HepG2 (cell line): ENCODE results near the gene SCARB2. TPM values are rescaled to one million over a fixed set of nuclear protein-coding genes. Genes with fewer than 3 reads are reported as not detected.

ENCODE experiments used
- ATAC-seq: fragments of 200-7000 bp; cut with Tn5 transposase; 3 replicates; pipeline ENCODE4 v1.9.1; 2020; ENCODE audit warnings: mild to moderate bottlenecking, moderate library complexity
- BruUV-seq: library from RNA; stranded (reverse); fragments of 400-500 nt; replicated peaks from 2 replicates; lab custom pipeline; 2021; lab: Mats Ljungman, UMichigan
- CTCF ChIA-PET: fragments of 300-600 bp; formaldehyde crosslinking; extraction: SDS; loops from one replicate; lab custom pipeline; 2021; ENCODE audit warnings: low total read pairs, inconsistent platforms, low intra/inter-chr PET ratio; lab: Yijun Ruan, JAX
- POLR2A ChIA-PET: fragments of 350-600 bp; sonication (Branson Sonifier 250); formaldehyde crosslinking; loops from one replicate; lab custom pipeline; 2020; ENCODE audit warnings: antibody characterized with exemption, inconsistent platforms; lab: Yijun Ruan, JAX
- DNase-seq: peaks from one replicate; pipeline ENCODE4 v3.0.0-alpha.2; 2015; ENCODE audit warnings: low spot score
- FAIRE-seq: peaks from 3 replicates; lab custom pipeline; 2011; peaks lifted over from hg19 to GRCh38; lab: Jason Lieb, UNC
- H2AFZ ChIP-seq: one replicate; pipeline ENCODE4 v1.6.1; 2011; ENCODE audit warnings: low read length, inconsistent platforms
- H3K27ac ChIP-seq: fragments of 300-600 bp; 3 replicates; pipeline ENCODE4 v1.8.0; 2011; ENCODE audit warnings: mixed run types, mild to moderate bottlenecking, mixed read lengths, low read length, inconsistent platforms; ENCODE audit not compliant: insufficient read depth; ENCODE audit errors: extremely low read length
- H3K27me3 ChIP-seq, 2 experiments: fragments of 200-600 bp in 1 of 2; 2 replicates in 1 of 2; 3 replicates in 1 of 2; pipeline versions ENCODE4 v1.6.0 to v1.8.0; 2011; ENCODE audit warnings: low read length in 2 of 2, mild to moderate bottlenecking in 2 of 2, moderate library complexity in 2 of 2, inconsistent platforms in 1 of 2; ENCODE audit not compliant: insufficient read depth in 2 of 2, control insufficient read depth in 1 of 2
- H3K36me3 ChIP-seq, 2 experiments: fragments of 200-600 bp in 1 of 2; replicated peaks in 1 of 2; 2 replicates in 1 of 2; 3 replicates in 1 of 2; pipeline versions ENCODE4 v1.5.1 to v1.8.0; 2011; ENCODE audit warnings: low read length in 2 of 2, inconsistent platforms in 1 of 2; ENCODE audit not compliant: insufficient read depth in 2 of 2, control insufficient read depth in 1 of 2
- H3K4me1 ChIP-seq: 2 replicates; pipeline ENCODE4 v1.5.1; 2012; ENCODE audit warnings: low read length, inconsistent platforms; ENCODE audit not compliant: insufficient read depth
- H3K4me2 ChIP-seq: 2 replicates; pipeline ENCODE4 v1.6.0; 2011; ENCODE audit warnings: low read depth, low read length, inconsistent platforms
- H3K4me3 ChIP-seq, 3 experiments: fragments of 200-600 bp in 1 of 3; sonication (generic), shearing (Covaris generic) in 1 of 3; replicated peaks in 1 of 3; 2 replicates each; pipeline ENCODE4 v1.5.1; 2011 to 2016; ENCODE audit warnings: low read length in 3 of 3, inconsistent platforms in 2 of 3, low read depth in 2 of 3, mild to moderate bottlenecking in 2 of 3, control low read depth in 1 of 3, mixed read lengths in 1 of 3; ENCODE audit not compliant: insufficient read depth in 1 of 3
- H3K79me2 ChIP-seq: one replicate; pipeline ENCODE4 v1.6.1; 2011; ENCODE audit warnings: low read length, inconsistent platforms; ENCODE audit not compliant: insufficient read depth
- H3K9ac ChIP-seq: 2 replicates; pipeline ENCODE4 v1.6.0; 2011; ENCODE audit warnings: mild to moderate bottlenecking, low read depth, low read length, inconsistent platforms; ENCODE audit not compliant: insufficient read depth
- H3K9me3 ChIP-seq: 2 replicates; pipeline ENCODE4 v1.5.1; 2012; ENCODE audit warnings: mild to moderate bottlenecking, low read length
- H4K20me1 ChIP-seq: 2 replicates; pipeline ENCODE4 v1.6.0; 2011; ENCODE audit warnings: inconsistent platforms, mild to moderate bottlenecking, low read length, moderate library complexity; ENCODE audit not compliant: insufficient read depth
- ASH2L ChIP-seq: fragments of 300-600, 200-600 bp; sonication (generic); IDR thresholded peaks from 2 replicates; pipeline ENCODE4 v1.7.0; 2017; ENCODE audit warnings: low read depth, mild to moderate bottlenecking, moderate library complexity, mixed read lengths, low read length; ENCODE audit not compliant: insufficient read length
- EHMT2 ChIP-seq: fragments of 200-600 bp; sonication (generic); IDR thresholded peaks from 2 replicates; pipeline ENCODE4 v1.7.0; 2017; ENCODE audit warnings: antibody characterized with exemption, low read depth, low read length, borderline replicate concordance
- FOXK2 ChIP-seq: fragments of 450-650 bp; IDR thresholded peaks from 2 replicates; pipeline ENCODE4 v1.6.1; 2016
- KDM5A ChIP-seq: fragments of 200-600 bp; sonication (generic); IDR thresholded peaks from 2 replicates; pipeline ENCODE4 v1.7.0; 2018; ENCODE audit warnings: antibody characterized with exemption, mild to moderate bottlenecking, low read length, borderline replicate concordance
- KLF6 ChIP-seq: IDR thresholded peaks from 2 replicates; pipeline ENCODE4 v1.8.0; 2016; ENCODE audit warnings: missing biosample characterization, missing genetic modification reagents
- MAFK ChIP-seq, 2 experiments: IDR thresholded peaks in 1 of 2; conservative IDR thresholded peaks in 1 of 2; 2 replicates each; pipeline ENCODE4 v1.6.1; 2011; ENCODE audit warnings: improper control_type of control experiment in 2 of 2, low read length in 2 of 2
- MIER2 ChIP-seq: IDR thresholded peaks from 2 replicates; pipeline ENCODE4 v1.6.1; 2016; ENCODE audit warnings: missing biosample characterization, missing genetic modification reagents
- NFIC ChIP-seq: IDR thresholded peaks from 2 replicates; pipeline ENCODE4 v1.6.1; 2012; ENCODE audit warnings: mild to moderate bottlenecking, low read length, inconsistent platforms
- POLR2AphosphoS5 ChIP-seq: IDR thresholded peaks from 2 replicates; pipeline ENCODE4 v1.6.1; 2012; ENCODE audit warnings: low read depth, low read length
- PREB ChIP-seq: sonication (generic); formaldehyde crosslinking; IDR thresholded peaks from 2 replicates; pipeline ENCODE4 v1.4.0; 2020; ENCODE audit warnings: missing genetic modification reagents
- RXRB ChIP-seq: IDR thresholded peaks from 2 replicates; pipeline ENCODE4 v1.6.1; 2016; ENCODE audit warnings: borderline replicate concordance, missing genetic modification reagents, missing compliant biosample characterization
- SIN3B ChIP-seq: fragments of 150-350 bp; IDR thresholded peaks from 2 replicates; pipeline ENCODE4 v1.6.1; 2014; ENCODE audit warnings: low read length
- SMAD3 ChIP-seq: sonication (generic); formaldehyde crosslinking; IDR thresholded peaks from 2 replicates; pipeline ENCODE4 v1.4.0; 2020; ENCODE audit warnings: missing genetic modification reagents
- TBX2 ChIP-seq: sonication (generic); formaldehyde crosslinking; IDR thresholded peaks from 2 replicates; pipeline ENCODE4 v1.5.0; 2020; ENCODE audit warnings: missing genetic modification reagents, mild to moderate bottlenecking, borderline replicate concordance
- ZNF253 ChIP-seq: sonication (generic); formaldehyde crosslinking; IDR thresholded peaks from 2 replicates; pipeline ENCODE4 v1.8.0; 2022; ENCODE audit warnings: mild to moderate bottlenecking, missing genetic modification reagents, borderline replicate concordance
- ZNF260 ChIP-seq: sonication (generic); formaldehyde crosslinking; IDR thresholded peaks from 2 replicates; pipeline ENCODE4 v1.4.0; 2020; ENCODE audit warnings: missing genetic modification reagents, low read depth, mild to moderate bottlenecking, borderline replicate concordance
- ZNF75D ChIP-seq: sonication (generic); formaldehyde crosslinking; IDR thresholded peaks from 2 replicates; pipeline ENCODE4 v1.8.1; 2023; ENCODE audit warnings: missing genetic modification reagents, mild to moderate bottlenecking, borderline replicate concordance
- WGBS: methylation state at CpG from one replicate; pipeline ENCODE4 v1.1.6; 2017; ENCODE audit warnings: low lambda C conversion rate; 5-methylcytosine and 5-hydroxymethylcytosine counted together
- in situ Hi-C: cut with HindIII; loops from 2 replicates; pipeline ENCODE4 v1.10.0; 2017; ENCODE audit warnings: low pct_unique_long_range_greater_than_20kb; ENCODE audit not compliant: extremely low pct_ligation_motif_present
- intact Hi-C: fragments of 100-400 bp; cut with micrococcal nuclease; formaldehyde crosslinking; loops from one replicate; pipeline ENCODE4 v1.10.0; 2022; ENCODE audit not compliant: unreplicated experiment
- polyA plus RNA-seq, 8 experiments: library from polyadenylated mRNA; depleted of rRNA in 3 of 8; stranded (reverse) in 7 of 8; unstranded in 1 of 8; fragments of >200 nt; fragmentation: Illumina TruSeq in 4 of 8; extraction: Trizol in 4 of 8; gene quantifications; 2 replicates each; pipeline versions ENCODE4 v1.2.1 to v1.2.3, GENCODE V29; 2011 to 2016; ENCODE audit warnings: low read depth in 4 of 8, missing spikeins in 1 of 8, mixed read lengths in 1 of 8; ENCODE audit not compliant: insufficient read depth in 1 of 8
- total RNA-seq, 5 experiments: library from RNA; depleted of rRNA; stranded (reverse); fragments of >200 nt; fragmentation: Illumina TruSeq; extraction: Trizol; gene quantifications; 2 replicates each; pipeline ENCODE4 v1.2.3, GENCODE V29; 2016; ENCODE audit warnings: low read depth in 1 of 5
- TF ChIP-seq, protein P1 (sequence below): sonication (generic); formaldehyde crosslinking; IDR thresholded peaks from 2 replicates; pipeline ENCODE4 v1.4.0; 2020; ENCODE audit warnings: mild to moderate bottlenecking, missing genetic modification reagents

The SCARB2 gene
- total and polyA plus RNA-seq, 2 of the 13 experiments (the other 11 are each of a cell fraction or from before 2014, with no cell fraction given) = 40.6 to 43.4 TPM

- no peak for ATAC-seq
- BruUV-seq = no TSS peak
- Histone ChIP-seq H3K79me2 (no peaks in the 10 kb centered on the region), H3K9ac (no peak overlapping the region), H3K4me2 (no peak overlapping the region), H2AFZ (no peak overlapping the region), H3K27ac (no peak overlapping the region), H4K20me1 (no peaks in the 10 kb centered on the region), H3K4me3 (no peak overlapping the region), H3K36me3 (no peaks in the 10 kb centered on the region), H3K9me3 (no peaks in the 10 kb centered on the region), H3K27me3 (no peaks in the 10 kb centered on the region), H3K4me1 (peaks cover 24% of the 10 kb centered on the region)
- 6% methylated on average over 3 of the region's 3 CpGs for WGBS
- intact Hi-C loops = no loop called here
- in situ Hi-C loops = no loop called here
- POLR2A ChIA-PET = no interaction called here
- CTCF ChIA-PET = no interaction called here
- FAIRE-seq = no peak
- DNase-seq = no peak
- TF ChIP-seq, protein P1, sequence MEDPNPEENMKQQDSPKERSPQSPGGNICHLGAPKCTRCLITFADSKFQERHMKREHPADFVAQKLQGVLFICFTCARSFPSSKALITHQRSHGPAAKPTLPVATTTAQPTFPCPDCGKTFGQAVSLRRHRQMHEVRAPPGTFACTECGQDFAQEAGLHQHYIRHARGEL (CRISPR knock-in tag) = no peak
- TF ChIP-seq EHMT2 = no peak
- TF ChIP-seq KLF6 (CRISPR knock-in tag) = no peak
- TF ChIP-seq ZNF75D (CRISPR knock-in tag) = no peak
- TF ChIP-seq PREB (CRISPR knock-in tag) = no peak
- TF ChIP-seq ZNF260 (CRISPR knock-in tag) = no peak
- no peak for TF ChIP-seq RXRB
- TF ChIP-seq MAFK (conservative IDR thresholded peaks at IDR 0.05 in 1 of 2, IDR thresholded peaks at IDR 0.05 in 1 of 2; ENCODE audit: low read length in 2 of 2) = no peak
- no peak for TF ChIP-seq NFIC
- TF ChIP-seq MIER2 (CRISPR knock-in tag) = no peak
- TF ChIP-seq FOXK2 = no peak
- TF ChIP-seq TBX2 (CRISPR knock-in tag) = no peak
- TF ChIP-seq SMAD3 (CRISPR knock-in tag) = no peak
- no peak for TF ChIP-seq ASH2L
- TF ChIP-seq SIN3B = no peak
- no peak for TF ChIP-seq ZNF253
- TF ChIP-seq POLR2AphosphoS5 = no peak
- TF ChIP-seq KDM5A = no peak
Observed at GRCh38 chr4:76224171-76224570, 10.5 kb upstream of the SCARB2 start.
